GM12801 (cell line): ENCODE data around the gene TMEM123.

Experiments
- TF ChIP-seq, protein P1 (sequence below): IDR thresholded peaks from one replicate; pipeline ENCODE4 v1.5.1; 2011; ENCODE audit warnings: control low read depth; ENCODE audit not compliant: insufficient read length; ENCODE audit errors: extremely low read depth

TMEM123 gene, protein sequence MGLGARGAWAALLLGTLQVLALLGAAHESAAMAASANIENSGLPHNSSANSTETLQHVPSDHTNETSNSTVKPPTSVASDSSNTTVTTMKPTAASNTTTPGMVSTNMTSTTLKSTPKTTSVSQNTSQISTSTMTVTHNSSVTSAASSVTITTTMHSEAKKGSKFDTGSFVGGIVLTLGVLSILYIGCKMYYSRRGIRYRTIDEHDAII

GRCh38 chr11:102452461-102453301, at the start of gene TMEM123:
Gene TMEM123 (minus strand): TSS chr11:102452765. CDS start chr11:102452623, 142 bp downstream.
- TF ChIP-seq, protein P1, sequence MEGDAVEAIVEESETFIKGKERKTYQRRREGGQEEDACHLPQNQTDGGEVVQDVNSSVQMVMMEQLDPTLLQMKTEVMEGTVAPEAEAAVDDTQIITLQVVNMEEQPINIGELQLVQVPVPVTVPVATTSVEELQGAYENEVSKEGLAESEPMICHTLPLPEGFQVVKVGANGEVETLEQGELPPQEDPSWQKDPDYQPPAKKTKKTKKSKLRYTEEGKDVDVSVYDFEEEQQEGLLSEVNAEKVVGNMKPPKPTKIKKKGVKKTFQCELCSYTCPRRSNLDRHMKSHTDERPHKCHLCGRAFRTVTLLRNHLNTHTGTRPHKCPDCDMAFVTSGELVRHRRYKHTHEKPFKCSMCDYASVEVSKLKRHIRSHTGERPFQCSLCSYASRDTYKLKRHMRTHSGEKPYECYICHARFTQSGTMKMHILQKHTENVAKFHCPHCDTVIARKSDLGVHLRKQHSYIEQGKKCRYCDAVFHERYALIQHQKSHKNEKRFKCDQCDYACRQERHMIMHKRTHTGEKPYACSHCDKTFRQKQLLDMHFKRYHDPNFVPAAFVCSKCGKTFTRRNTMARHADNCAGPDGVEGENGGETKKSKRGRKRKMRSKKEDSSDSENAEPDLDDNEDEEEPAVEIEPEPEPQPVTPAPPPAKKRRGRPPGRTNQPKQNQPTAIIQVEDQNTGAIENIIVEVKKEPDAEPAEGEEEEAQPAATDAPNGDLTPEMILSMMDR, result no peak

GRCh38 chr11:102500829-102501228, 48.3 kb upstream of the TMEM123 start:
- TF ChIP-seq, protein P1, result no peak

- TF ChIP-seq, protein P1, result no peak
These were observed 47.4 kb upstream of the TMEM123 start for GRCh38 chr11:102499931-102500330.

DNA sequence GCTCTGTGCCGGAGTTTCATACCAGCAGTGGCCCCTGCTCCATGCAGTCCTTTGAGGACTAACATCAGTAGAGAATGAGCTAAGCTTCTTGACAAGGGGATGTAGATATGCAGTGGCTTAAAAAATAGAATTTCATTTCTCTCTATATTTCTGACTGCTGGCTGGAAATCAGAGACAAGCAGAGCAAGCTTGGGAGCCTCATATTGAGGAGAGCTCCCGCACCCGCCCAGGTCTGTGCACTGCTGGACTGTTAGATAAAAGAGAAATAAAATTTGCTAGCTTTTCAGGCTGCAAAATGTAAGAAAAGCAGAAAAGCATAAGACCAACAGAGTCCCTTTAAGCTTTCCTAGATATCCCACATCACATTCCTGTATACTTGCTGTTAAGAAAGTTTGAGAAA, 46.6 kb upstream of the TMEM123 start:
- TF ChIP-seq, protein P1, result no peak

DNA sequence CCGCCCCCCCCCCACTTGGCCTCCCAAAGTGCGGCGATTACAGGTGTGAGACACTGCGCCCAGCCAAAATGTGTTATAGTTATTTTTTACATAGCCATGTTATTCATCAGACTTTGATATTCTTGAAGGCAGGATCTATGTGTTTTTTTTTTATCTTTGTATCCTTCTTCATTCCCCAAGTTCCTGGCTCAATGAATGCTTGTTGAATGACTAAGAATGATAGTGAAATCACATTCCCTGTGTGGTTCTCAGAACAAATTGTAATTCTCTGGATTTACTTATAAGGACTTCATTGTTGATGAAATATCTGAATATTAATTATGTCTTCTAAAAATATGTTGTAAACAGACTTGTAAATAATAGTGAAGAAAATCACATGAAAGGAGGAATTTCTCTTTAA, 44.5 kb upstream of the TMEM123 start:
- TF ChIP-seq, protein P1, result no peak

- TF ChIP-seq, protein P1, result no peak
These were observed 42.8 kb upstream of the TMEM123 start for GRCh38 chr11:102495161-102496042.

DNA sequence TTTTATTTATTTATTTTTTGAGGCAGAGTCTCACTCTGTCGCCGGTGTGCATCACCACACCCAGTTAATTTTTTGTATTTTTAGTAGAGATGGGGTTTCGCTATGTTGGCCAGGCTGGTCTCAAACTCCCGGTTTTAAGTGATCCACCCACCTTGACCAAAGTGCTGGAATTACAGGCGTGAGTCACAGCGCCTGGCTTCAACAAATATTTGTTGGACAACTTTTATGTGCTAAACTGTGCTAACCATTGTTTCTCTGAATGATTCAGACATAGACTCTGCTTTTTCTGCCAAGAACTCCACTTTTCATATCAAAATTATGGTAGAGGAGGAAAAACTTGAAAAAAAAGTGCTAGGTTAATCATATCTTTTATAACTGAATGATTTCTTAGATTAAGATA, 41.7 kb upstream of the TMEM123 start:
- TF ChIP-seq, protein P1, result no peak
